ENCODE data around the gene CYYR1. TPM values are rescaled to one million over a fixed set of nuclear protein-coding genes. Genes with fewer than 3 reads are reported as not detected.

CYYR1 gene
- total RNA-seq, 1 donor from 2014 or later = 51.3 TPM

DNA sequence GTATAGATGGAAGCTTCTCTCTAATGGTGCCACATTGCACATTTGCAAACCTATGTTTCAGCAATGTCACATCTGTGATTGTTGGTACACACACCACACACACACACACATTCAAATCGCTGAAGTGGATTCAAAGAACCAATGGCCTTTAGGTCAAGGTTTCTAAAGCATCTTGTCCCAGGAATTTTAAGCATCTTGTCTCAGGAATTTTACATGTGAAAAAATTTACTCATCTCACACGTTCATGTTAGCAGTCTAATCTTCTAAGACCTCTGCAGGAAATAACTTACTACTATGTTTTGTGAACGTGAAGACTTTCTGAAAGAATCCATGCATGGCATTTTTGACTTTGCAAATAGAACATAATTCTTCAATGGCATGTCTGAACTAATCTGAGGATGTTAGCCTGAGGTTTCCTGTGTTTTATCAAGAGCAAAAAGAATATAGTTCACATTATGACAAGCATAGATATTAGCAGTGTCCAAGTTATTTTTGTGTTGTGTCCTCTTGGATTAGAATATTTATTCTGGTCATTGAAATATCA, 125.1 kb downstream of the CYYR1 start:
- no peak for DNase-seq
- no peaks in the 10 kb centered on the region for H3K27me3 ChIP-seq
- no peaks in the 10 kb centered on the region for H3K9me3 ChIP-seq
- no peak for ATAC-seq
- no peaks in the 10 kb centered on the region for H3K4me1 ChIP-seq
- H3K36me3 ChIP-seq = no peaks in the 10 kb centered on the region
- intact Hi-C loops (cut with DNase I) = no loop called here
- no peak overlapping the region for H3K27ac ChIP-seq
- no peak overlapping the region for H3K4me3 ChIP-seq
- TF ChIP-seq, protein P1, sequence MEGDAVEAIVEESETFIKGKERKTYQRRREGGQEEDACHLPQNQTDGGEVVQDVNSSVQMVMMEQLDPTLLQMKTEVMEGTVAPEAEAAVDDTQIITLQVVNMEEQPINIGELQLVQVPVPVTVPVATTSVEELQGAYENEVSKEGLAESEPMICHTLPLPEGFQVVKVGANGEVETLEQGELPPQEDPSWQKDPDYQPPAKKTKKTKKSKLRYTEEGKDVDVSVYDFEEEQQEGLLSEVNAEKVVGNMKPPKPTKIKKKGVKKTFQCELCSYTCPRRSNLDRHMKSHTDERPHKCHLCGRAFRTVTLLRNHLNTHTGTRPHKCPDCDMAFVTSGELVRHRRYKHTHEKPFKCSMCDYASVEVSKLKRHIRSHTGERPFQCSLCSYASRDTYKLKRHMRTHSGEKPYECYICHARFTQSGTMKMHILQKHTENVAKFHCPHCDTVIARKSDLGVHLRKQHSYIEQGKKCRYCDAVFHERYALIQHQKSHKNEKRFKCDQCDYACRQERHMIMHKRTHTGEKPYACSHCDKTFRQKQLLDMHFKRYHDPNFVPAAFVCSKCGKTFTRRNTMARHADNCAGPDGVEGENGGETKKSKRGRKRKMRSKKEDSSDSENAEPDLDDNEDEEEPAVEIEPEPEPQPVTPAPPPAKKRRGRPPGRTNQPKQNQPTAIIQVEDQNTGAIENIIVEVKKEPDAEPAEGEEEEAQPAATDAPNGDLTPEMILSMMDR (IDR thresholded peaks at IDR 0.05) = no peak

DNA sequence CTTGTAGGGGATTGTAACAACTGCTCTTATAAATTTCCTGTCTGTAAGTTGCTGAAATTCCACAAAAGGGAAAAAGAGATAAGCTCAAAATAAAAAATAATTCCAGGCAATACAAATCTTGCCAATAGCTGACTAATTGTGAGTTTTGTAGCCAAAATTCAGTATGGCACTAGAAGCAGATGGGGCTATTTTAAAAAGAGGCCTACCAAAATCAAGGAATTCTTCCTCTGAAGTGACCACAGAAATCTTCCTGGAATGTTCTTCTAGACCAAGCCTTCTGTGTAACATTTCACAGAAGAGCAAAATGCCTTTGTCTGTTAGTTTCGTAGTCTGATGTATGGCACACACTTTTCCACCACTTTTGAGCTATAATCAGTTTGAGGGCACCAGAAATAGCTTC, 127.6 kb downstream of the CYYR1 start:
- Histone ChIP-seq H3K4me1 (no peaks in the 10 kb centered on the region), H3K4me3 (no peak overlapping the region), H3K27ac (no peak overlapping the region), H3K27me3 (no peaks in the 10 kb centered on the region), H3K9me3 (no peaks in the 10 kb centered on the region), H3K36me3 (no peaks in the 10 kb centered on the region)
- intact Hi-C loops (cut with DNase I) = no loop called here
- TF ChIP-seq, protein P1 (IDR thresholded peaks at IDR 0.05) = no peak
- DNase-seq (no peak), ATAC-seq (no peak)

GRCh38 chr21:26444646-26445045, 128.4 kb downstream of the CYYR1 start:
- Histone ChIP-seq H3K27me3 (no peaks in the 10 kb centered on the region), H3K4me3 (no peak overlapping the region), H3K36me3 (no peaks in the 10 kb centered on the region), H3K27ac (no peak overlapping the region), H3K9me3 (no peaks in the 10 kb centered on the region), H3K4me1 (no peaks in the 10 kb centered on the region)
- TF ChIP-seq, protein P1 (IDR thresholded peaks at IDR 0.05) = no peak
- intact Hi-C loops (cut with DNase I) = no loop called here
- DNase-seq = no peak
- no peak for ATAC-seq

DNA sequence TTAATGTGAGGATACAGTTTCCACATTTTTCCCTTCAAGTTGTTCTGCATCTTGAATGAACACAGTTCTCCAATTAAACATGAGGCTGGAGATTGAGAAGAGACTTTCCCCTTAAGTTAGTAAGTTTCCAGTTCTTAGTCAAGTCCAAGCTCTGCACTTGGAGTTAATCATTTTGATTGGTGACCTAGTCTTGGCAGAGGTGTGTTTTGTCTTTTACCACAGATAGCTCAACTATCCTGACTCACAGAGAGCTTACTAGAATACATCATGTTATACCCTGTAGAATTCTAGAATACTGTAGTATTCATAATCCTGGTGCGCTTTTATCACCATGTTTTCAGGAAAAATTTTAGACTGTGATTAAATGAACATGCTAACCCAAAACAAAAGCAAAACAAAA, 129.2 kb downstream of the CYYR1 start:
- Histone ChIP-seq H3K4me3 (no peak overlapping the region), H3K36me3 (no peaks in the 10 kb centered on the region), H3K4me1 (no peaks in the 10 kb centered on the region), H3K27me3 (no peaks in the 10 kb centered on the region), H3K27ac (no peak overlapping the region), H3K9me3 (no peaks in the 10 kb centered on the region)
- intact Hi-C loops (cut with DNase I) = no loop called here
- DNase-seq (no peak), ATAC-seq (no peak)
- TF ChIP-seq, protein P1 (IDR thresholded peaks at IDR 0.05) = no peak

DNA sequence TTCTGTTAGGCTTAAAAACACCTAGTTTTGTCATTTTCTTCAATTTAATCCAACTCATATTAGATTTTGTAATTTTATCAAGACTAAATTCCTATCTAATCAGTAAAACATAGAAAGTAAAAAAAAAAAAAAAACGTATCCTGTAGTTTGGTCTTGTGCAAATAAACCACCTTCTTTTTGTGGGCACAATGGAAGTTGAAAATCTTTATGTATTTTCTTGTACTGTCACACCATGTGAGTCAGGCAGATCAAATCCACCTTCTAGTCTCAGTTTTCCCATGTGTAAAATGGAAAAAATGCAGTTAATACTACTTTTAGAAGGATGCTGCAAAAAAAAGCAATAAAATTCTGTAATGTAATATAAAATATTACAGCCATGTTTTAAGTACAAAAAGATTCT, 129.8 kb downstream of the CYYR1 start:
- no peak overlapping the region for H3K4me3 ChIP-seq
- intact Hi-C loops (cut with DNase I) = no loop called here
- ATAC-seq (no peak), DNase-seq (no peak)
- no peak overlapping the region for H3K27ac ChIP-seq
- H3K36me3 ChIP-seq = no peaks in the 10 kb centered on the region
- no peaks in the 10 kb centered on the region for H3K9me3 ChIP-seq
- no peaks in the 10 kb centered on the region for H3K4me1 ChIP-seq
- TF ChIP-seq, protein P1 (IDR thresholded peaks at IDR 0.05) = no peak
- no peaks in the 10 kb centered on the region for H3K27me3 ChIP-seq

DNA sequence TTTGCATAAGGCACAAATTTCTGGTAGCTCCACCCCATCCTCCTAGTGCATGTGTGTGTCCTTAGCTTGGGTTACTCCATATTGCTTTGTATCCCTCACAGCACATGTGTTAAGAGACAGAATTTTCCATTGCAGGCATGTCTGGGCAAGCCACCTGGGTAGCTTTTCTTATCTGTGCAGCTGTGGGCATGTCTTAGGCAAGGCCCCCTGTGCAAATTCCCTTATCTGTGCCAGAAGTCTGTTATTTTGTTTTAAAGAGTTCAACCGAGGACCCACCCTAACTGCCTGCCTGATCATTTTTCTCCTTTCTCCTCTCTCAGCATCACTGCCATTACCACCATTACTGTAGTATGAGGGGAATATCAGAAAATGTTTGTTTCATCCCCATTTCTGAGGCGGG, 131.9 kb downstream of the CYYR1 start:
- no peak for DNase-seq
- Histone ChIP-seq H3K36me3 (no peaks in the 10 kb centered on the region), H3K27ac (no peak overlapping the region), H3K27me3 (no peaks in the 10 kb centered on the region), H3K4me3 (no peak overlapping the region), H3K9me3 (no peaks in the 10 kb centered on the region), H3K4me1 (no peaks in the 10 kb centered on the region)
- TF ChIP-seq, protein P1 (IDR thresholded peaks at IDR 0.05) = no peak
- intact Hi-C loops (cut with DNase I) = no loop called here
- no peak for ATAC-seq

Measured in upper lobe of right lung (tissue), 1 donor.